ENCODE results near the gene TMC2.

Gene TMC2

DNA sequence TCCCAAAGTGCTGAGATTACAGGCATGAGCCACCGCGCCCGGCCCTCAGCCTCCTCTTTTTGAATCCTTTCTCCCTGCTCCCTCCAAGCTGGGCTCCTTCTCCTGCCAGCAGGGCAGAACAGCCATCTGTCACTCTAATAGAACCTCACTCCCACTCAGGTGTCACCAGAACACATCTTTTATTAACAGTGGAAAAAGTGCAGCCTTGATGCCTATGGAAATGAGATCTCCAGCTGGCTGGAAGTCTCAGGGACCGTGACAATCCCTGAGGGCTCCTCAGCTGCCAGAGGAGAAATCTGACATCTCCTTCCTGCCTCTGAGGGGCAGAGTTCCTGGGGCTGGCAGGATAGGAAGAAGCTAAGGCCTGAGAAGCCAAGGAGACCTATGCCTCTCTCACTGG, 28.0 kb downstream of the TMC2 start:
- TF ChIP-seq, protein P1, sequence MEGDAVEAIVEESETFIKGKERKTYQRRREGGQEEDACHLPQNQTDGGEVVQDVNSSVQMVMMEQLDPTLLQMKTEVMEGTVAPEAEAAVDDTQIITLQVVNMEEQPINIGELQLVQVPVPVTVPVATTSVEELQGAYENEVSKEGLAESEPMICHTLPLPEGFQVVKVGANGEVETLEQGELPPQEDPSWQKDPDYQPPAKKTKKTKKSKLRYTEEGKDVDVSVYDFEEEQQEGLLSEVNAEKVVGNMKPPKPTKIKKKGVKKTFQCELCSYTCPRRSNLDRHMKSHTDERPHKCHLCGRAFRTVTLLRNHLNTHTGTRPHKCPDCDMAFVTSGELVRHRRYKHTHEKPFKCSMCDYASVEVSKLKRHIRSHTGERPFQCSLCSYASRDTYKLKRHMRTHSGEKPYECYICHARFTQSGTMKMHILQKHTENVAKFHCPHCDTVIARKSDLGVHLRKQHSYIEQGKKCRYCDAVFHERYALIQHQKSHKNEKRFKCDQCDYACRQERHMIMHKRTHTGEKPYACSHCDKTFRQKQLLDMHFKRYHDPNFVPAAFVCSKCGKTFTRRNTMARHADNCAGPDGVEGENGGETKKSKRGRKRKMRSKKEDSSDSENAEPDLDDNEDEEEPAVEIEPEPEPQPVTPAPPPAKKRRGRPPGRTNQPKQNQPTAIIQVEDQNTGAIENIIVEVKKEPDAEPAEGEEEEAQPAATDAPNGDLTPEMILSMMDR (conservative IDR thresholded peaks at IDR 0.05; ENCODE audit: low read depth), result no peak
- ChIA-PET CTCF (interaction anchor here (0.7 to 0.8 kb wide), 2 partner anchors 40 to 255 kb away, joined by 3 to 5 read pairs; no protein-coding TSS in a partner anchor), POLR2A (ENCODE audit: low non-redundant PET) (no interaction called here)
- H3K27ac ChIP-seq, result no peak overlapping the region
- no peak for DNase-seq (ENCODE audit: low spot score)

DNA sequence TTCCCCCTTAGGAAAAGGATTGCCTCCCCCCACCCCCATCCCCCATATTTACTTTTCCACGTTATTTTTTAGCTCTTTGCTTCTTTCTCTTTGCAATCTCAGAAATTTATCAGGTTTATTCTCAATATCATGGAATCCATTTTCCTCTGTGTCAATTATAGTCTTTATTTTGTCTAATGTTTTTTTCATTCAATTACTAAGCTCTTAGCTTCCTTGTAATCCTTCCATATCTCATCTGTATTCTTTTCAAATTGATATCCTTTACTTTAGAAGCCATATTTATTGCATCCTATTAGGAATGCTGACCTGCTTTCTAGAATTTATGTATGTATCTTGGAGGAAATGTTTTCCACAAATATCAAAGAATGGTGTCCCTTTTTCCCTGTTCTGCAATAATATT, 39.3 kb downstream of the TMC2 start:
- ChIA-PET POLR2A (ENCODE audit: low non-redundant PET) (interaction anchor here (0.6 kb wide), 1 partner anchor 664 kb away, joined by 4 read pairs; no protein-coding TSS in a partner anchor), CTCF (no interaction called here)
- TF ChIP-seq, protein P1 (conservative IDR thresholded peaks at IDR 0.05; ENCODE audit: low read depth), result no peak
- no peak for DNase-seq (ENCODE audit: low spot score)
- no peak overlapping the region for H3K27ac ChIP-seq

DNA sequence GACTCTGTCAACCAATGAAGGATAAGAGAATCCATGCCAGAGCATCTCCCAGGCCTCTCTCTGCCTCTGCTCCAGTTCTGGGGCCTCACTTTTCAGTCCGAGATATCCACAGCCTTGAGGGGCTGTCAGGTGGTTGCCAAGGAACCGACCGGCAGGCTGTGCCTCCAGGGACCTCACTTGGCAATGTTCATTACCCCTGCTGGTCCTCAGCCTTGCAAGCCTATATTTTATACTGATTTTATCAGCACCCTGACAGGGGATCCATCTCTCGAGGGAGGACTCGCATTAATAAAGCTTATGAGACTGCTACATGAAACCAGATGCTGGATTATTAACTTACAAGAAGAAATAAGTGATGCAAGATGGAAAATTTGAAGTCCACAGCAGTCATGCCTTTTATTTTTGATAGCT, 39.9 kb downstream of the TMC2 start:
- ChIA-PET CTCF (no interaction called here), POLR2A (ENCODE audit: low non-redundant PET) (no interaction called here)
- no peak for DNase-seq (ENCODE audit: low spot score)
- TF ChIP-seq, protein P1 (conservative IDR thresholded peaks at IDR 0.05; ENCODE audit: low read depth), result no peak
- no peak overlapping the region for H3K27ac ChIP-seq

DNA sequence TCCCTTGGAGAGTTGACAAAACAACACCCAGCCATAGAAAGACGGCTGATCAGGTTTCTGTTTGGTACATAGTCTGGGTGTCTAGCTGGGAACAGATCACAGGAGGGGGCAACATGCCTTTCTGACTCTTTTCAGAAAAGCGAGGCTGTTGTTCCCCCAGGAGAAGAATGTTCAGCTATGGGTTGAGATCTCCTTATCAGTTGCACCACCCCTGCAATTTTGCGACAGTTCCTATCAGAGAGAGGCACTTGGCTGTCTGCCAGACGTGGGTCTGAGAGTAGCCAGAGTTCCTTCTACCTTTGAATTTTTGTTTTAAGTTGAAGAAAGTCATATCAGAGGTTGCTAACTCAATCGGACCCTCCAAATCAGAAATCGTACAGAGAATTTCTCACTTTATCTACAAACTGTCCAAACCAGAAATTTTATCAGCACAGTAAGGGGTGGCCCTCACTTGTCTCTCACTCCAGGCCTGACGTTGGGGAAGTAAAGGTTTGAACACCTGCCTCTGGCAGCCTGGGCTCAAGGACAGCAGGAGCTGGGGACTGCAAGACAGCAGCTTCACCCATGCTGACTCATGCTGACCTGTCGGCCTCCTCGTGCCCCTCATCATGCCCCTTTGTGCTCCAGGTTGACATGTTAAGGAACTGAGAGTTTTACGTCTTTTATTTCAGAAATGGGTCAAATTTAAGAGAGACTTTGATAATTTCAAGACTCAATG, 42.3 kb downstream of the TMC2 start:
- H3K27ac ChIP-seq, result no peak overlapping the region
- ChIA-PET CTCF (interaction anchor here (0.6 to 0.9 kb wide), 2 partner anchors 42 to 57 kb away, joined by 3 read pairs; no protein-coding TSS in a partner anchor), POLR2A (ENCODE audit: low non-redundant PET) (interaction anchor here (0.6 kb wide), 1 partner anchor 9 kb away, joined by 3 read pairs; no protein-coding TSS in a partner anchor)
- no peak for DNase-seq (ENCODE audit: low spot score)
- TF ChIP-seq, protein P1 (conservative IDR thresholded peaks at IDR 0.05; ENCODE audit: low read depth), result no peak

DNA sequence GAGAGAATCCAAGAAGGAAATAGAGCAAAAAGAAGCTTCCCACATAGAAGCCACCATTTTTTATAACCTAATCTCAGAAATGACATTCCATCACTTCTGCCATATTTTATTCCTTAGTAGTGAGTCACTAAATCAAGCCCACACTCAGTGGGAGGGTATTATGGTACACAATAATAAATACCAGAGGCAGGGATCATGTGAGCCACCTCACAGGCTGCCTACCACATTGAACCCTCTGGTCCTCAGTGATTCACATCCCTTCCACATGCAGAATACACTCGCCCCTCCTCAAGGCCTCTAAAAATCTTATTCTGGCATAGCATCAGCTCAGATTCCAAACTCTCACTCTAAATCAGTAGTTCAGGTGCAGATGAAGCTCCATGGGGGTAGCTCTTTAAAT, 49.4 kb downstream of the TMC2 start:
- ChIA-PET CTCF (no interaction called here), POLR2A (ENCODE audit: low non-redundant PET) (interaction anchor here (0.6 kb wide), 1 partner anchor 66 kb away, joined by 3 read pairs; no protein-coding TSS in a partner anchor)
- TF ChIP-seq, protein P1 (conservative IDR thresholded peaks at IDR 0.05; ENCODE audit: low read depth), result no peak
- no peak overlapping the region for H3K27ac ChIP-seq
- DNase-seq (ENCODE audit: low spot score), result peak; percentile 45

DNA sequence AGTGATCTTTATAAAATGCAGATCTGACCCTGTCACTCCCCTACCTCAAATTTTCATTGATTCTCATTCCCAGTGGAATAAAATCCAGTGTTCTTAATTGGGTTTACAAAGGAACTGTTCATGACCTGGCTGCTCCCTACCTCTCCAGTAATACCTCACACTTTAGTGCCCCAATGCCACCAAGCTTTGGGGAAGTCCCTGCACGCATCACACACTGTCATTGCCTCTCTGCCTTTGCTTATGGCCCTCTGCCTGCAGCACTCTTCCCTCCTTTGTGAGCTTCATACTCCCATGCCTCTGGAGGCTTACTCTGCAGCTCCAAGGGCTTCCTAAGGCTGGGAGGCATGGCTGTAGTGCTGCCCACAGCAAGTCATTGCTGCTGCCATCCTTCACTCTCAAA, 57.4 kb downstream of the TMC2 start:
- ChIA-PET POLR2A (ENCODE audit: low non-redundant PET) (no interaction called here), CTCF (no interaction called here)
- no peak overlapping the region for H3K27ac ChIP-seq
- no peak for DNase-seq (ENCODE audit: low spot score)
- TF ChIP-seq, protein P1 (conservative IDR thresholded peaks at IDR 0.05; ENCODE audit: low read depth), result no peak
